NCI-H748 treated with DMSO at 0.1 percent for 48 hours (cell line): ENCODE data around the gene PHC3.
A peak's percentile ranks its signal among the peaks of the same experiment; 100 is the strongest.
"Not testable (repeated sequence)": the region's sequence is repeated elsewhere in the genome, so short reads cannot be mapped to it uniquely, and the experiment has no call there.

Experiments
- DNase-seq: peaks from one replicate; lab custom pipeline; 2025; lab: John Stamatoyannopoulos, UW

The PHC3 gene

GRCh38 chr3:170180908-170181885, at the start of gene PHC3:
Gene PHC3, minus strand, starts transcription at chr3:170181733. Its CDS starts 18 bp downstream, at chr3:170181715.
- DNase-seq, result peak; percentile 65

GRCh38 chr3:170228093-170228766, 46.7 kb upstream of the PHC3 start:
- no peak for DNase-seq

- no peak for DNase-seq
These were observed 45.0 kb upstream of the PHC3 start for GRCh38 chr3:170226426-170226960.

- no peak for DNase-seq
These were observed 43.6 kb upstream of the PHC3 start for GRCh38 chr3:170225166-170225565.

GRCh38 chr3:170222647-170223541, 41.4 kb upstream of the PHC3 start:
- no peak for DNase-seq

GRCh38 chr3:170221924-170222646, 40.6 kb upstream of the PHC3 start, which contains the start of gene PRKCI:
Gene PRKCI, plus strand, starts transcription at chr3:170222424. Its CDS starts 246 bp downstream, at chr3:170222670.
- peak; percentile 75 for DNase-seq

GRCh38 chr3:170220871-170221270, 39.3 kb upstream of the PHC3 start:
- no peak for DNase-seq

- no peak for DNase-seq
These were observed 38.3 kb upstream of the PHC3 start for GRCh38 chr3:170219850-170220249.

GRCh38 chr3:170211668-170212067, 30.1 kb upstream of the PHC3 start:
- no peak for DNase-seq

GRCh38 chr3:170207717-170208116, 26.2 kb upstream of the PHC3 start:
- no peak for DNase-seq

GRCh38 chr3:170206164-170206762, 24.7 kb upstream of the PHC3 start:
- not testable (repeated sequence) for DNase-seq

GRCh38 chr3:170205302-170205701, 23.8 kb upstream of the PHC3 start:
- DNase-seq, result no peak

- DNase-seq, result no peak
These were observed 23.0 kb upstream of the PHC3 start for GRCh38 chr3:170204509-170204908.

- no peak for DNase-seq
These were observed 22.5 kb upstream of the PHC3 start for GRCh38 chr3:170204023-170204472.

- no peak for DNase-seq
These were observed 21.9 kb upstream of the PHC3 start for GRCh38 chr3:170203457-170203856.

GRCh38 chr3:170201527-170201926, 20.0 kb upstream of the PHC3 start:
- DNase-seq, result no peak

GRCh38 chr3:170200987-170201386, 19.5 kb upstream of the PHC3 start:
- DNase-seq, result no peak

- no peak for DNase-seq
These were observed 15.3 kb upstream of the PHC3 start for GRCh38 chr3:170196833-170197232.

GRCh38 chr3:170195759-170196158, 14.2 kb upstream of the PHC3 start:
- DNase-seq, result not testable (repeated sequence)
